H1 (cell line): ENCODE data around the gene NSUN7. TPM values are rescaled to one million over a fixed set of nuclear protein-coding genes. Genes with fewer than 3 reads are reported as not detected.

Source experiments
- CTCF ChIA-PET: fragments of 300-600 bp; sonication (Branson Sonifier 250); formaldehyde crosslinking; loops from one replicate; lab custom pipeline; 2021; ENCODE audit not compliant: partially characterized antibody; lab: Charles Lee
- POLR2A ChIA-PET: fragments of 300-600 bp; sonication (Branson Sonifier 250); formaldehyde crosslinking; loops from one replicate; lab custom pipeline; 2021; ENCODE audit warnings: inconsistent platforms; ENCODE audit not compliant: partially characterized antibody; lab: Charles Lee
- DNase-seq, 2 experiments: peaks; one replicate each; pipeline versions ENCODE4 v3.0.0 to v3.0.0-alpha.2; 2010 to 2022; ENCODE audit warnings: low spot score in 2 of 2, low read depth in 1 of 2, mixed read lengths in 1 of 2
- FAIRE-seq: peaks from 2 replicates; lab custom pipeline; 2011; peaks lifted over from hg19 to GRCh38; lab: Jason Lieb, UNC
- H2AFZ ChIP-seq: 2 replicates; pipeline ENCODE4 v1.8.1; 2012; ENCODE audit warnings: low read length, inconsistent platforms
- H2AK5ac ChIP-seq: 2 replicates; pipeline ENCODE4 v1.6.1; 2013; ENCODE audit warnings: low read depth, low read length
- H2BK120ac ChIP-seq: replicated peaks from 2 replicates; pipeline ENCODE3; 2013; ENCODE audit warnings: low read depth, low read length, inconsistent platforms
- H2BK12ac ChIP-seq: 2 replicates; pipeline ENCODE4 v1.6.1; 2013; ENCODE audit warnings: low read depth, low read length
- H2BK15ac ChIP-seq: 2 replicates; pipeline ENCODE4 v1.6.1; 2013; ENCODE audit warnings: low read length
- H2BK20ac ChIP-seq: 2 replicates; pipeline ENCODE4 v1.6.1; 2013; ENCODE audit warnings: low read length
- H2BK5ac ChIP-seq: 2 replicates; pipeline ENCODE4 v1.6.1; 2013; ENCODE audit warnings: low read depth, low read length
- H3K14ac ChIP-seq: 2 replicates; pipeline ENCODE4 v1.6.1; 2013; ENCODE audit warnings: inconsistent platforms; ENCODE audit not compliant: insufficient read length
- H3K18ac ChIP-seq: 2 replicates; pipeline ENCODE4 v1.6.1; 2013; ENCODE audit warnings: low read length; ENCODE audit errors: extremely low read depth
- H3K23ac ChIP-seq: 2 replicates; pipeline ENCODE4 v1.6.1; 2013; ENCODE audit warnings: inconsistent platforms; ENCODE audit not compliant: insufficient read length
- H3K23me2 ChIP-seq: 2 replicates; pipeline ENCODE4 v1.6.1; 2013; ENCODE audit warnings: low read depth, low read length
- H3K27ac ChIP-seq: 2 replicates; pipeline ENCODE4 v1.6.1; 2011; ENCODE audit warnings: low read depth, low read length, inconsistent platforms
- H3K27me3 ChIP-seq, 4 experiments: replicated peaks in 1 of 4; 1 replicate in 1 of 4; 2 replicates in 3 of 4; pipeline versions ENCODE4 v1.6.1 to v1.8.1; 2011 to 2013; ENCODE audit warnings: low read length in 3 of 4, mild to moderate bottlenecking in 3 of 4, inconsistent platforms in 2 of 4, mixed read lengths in 2 of 4, moderate library complexity in 1 of 4; ENCODE audit not compliant: control insufficient read depth in 3 of 4, insufficient read depth in 3 of 4; ENCODE audit errors: extremely low read depth in 1 of 4
- H3K36me3 ChIP-seq, 4 experiments: 2 replicates each; pipeline versions ENCODE4 v1.6.1 to v1.8.1; 2011 to 2013; ENCODE audit warnings: mild to moderate bottlenecking in 4 of 4, low read length in 3 of 4, moderate library complexity in 2 of 4, control low read depth in 1 of 4, inconsistent platforms in 1 of 4; ENCODE audit not compliant: insufficient read depth in 4 of 4, control insufficient read depth in 2 of 4
- H3K4ac ChIP-seq: replicated peaks from 2 replicates; pipeline ENCODE3; 2013; ENCODE audit warnings: low read length, low read depth, mixed read lengths, inconsistent platforms; ENCODE audit not compliant: insufficient read length
- H3K4me1 ChIP-seq, 4 experiments: replicated peaks in 1 of 4; 1 replicate in 1 of 4; 2 replicates in 3 of 4; pipeline versions ENCODE4 v1.6.1 to v1.8.1; 2011 to 2013; ENCODE audit warnings: low read length in 3 of 4, inconsistent platforms in 2 of 4, mixed read lengths in 1 of 4; ENCODE audit not compliant: insufficient read depth in 4 of 4, control insufficient read depth in 3 of 4
- H3K4me2 ChIP-seq, 2 experiments: 2 replicates each; pipeline versions ENCODE4 v1.6.1 to v1.8.1; 2011 to 2013; ENCODE audit warnings: low read depth in 2 of 2, low read length in 2 of 2, control low read depth in 1 of 2, inconsistent platforms in 1 of 2, mild to moderate bottlenecking in 1 of 2; ENCODE audit not compliant: insufficient read depth in 1 of 2
- H3K4me3 ChIP-seq, 4 experiments: fragments of 200-600, 300-600 bp in 1 of 4; sonication (generic), shearing (Covaris generic), sonication (Bioruptor Twin) in 1 of 4; 2 replicates each; pipeline versions ENCODE4 v1.5.1 to v1.8.1; 2011 to 2016; ENCODE audit warnings: low read length in 4 of 4, low read depth in 3 of 4, control low read depth in 2 of 4, inconsistent platforms in 2 of 4, mild to moderate bottlenecking in 2 of 4, mixed read lengths in 1 of 4, moderate library complexity in 1 of 4; ENCODE audit not compliant: insufficient read depth in 2 of 4; ENCODE audit errors: extremely low read depth in 1 of 4
- H3K56ac ChIP-seq: replicated peaks from 2 replicates; pipeline ENCODE3; 2013; ENCODE audit warnings: low read depth, mild to moderate bottlenecking, mixed read lengths, low read length, inconsistent platforms; ENCODE audit not compliant: insufficient read length
- H3K79me1 ChIP-seq: 2 replicates; pipeline ENCODE4 v1.6.1; 2013; ENCODE audit warnings: low read depth, low read length, control low read depth
- H3K79me2 ChIP-seq, 2 experiments: 2 replicates each; pipeline versions ENCODE4 v1.6.1 to v1.8.1; 2012 to 2013; ENCODE audit warnings: low read length in 2 of 2, mild to moderate bottlenecking in 2 of 2, inconsistent platforms in 1 of 2; ENCODE audit not compliant: insufficient read depth in 2 of 2, control insufficient read depth in 1 of 2
- H3K9ac ChIP-seq, 4 experiments: replicated peaks in 1 of 4; 1 replicate in 1 of 4; 2 replicates in 3 of 4; pipeline versions ENCODE4 v1.6.1 to v1.8.1; 2011 to 2013; ENCODE audit warnings: low read depth in 3 of 4, low read length in 3 of 4, control low read depth in 2 of 4, mild to moderate bottlenecking in 2 of 4, moderate library complexity in 2 of 4, inconsistent platforms in 1 of 4; ENCODE audit errors: extremely low read depth in 1 of 4
- H3K9me3 ChIP-seq, 2 experiments: 2 replicates each; pipeline versions ENCODE4 v1.6.1 to v1.8.1; 2012 to 2013; ENCODE audit warnings: mild to moderate bottlenecking in 2 of 2, moderate library complexity in 2 of 2, control low read depth in 1 of 2, inconsistent platforms in 1 of 2, low read depth in 1 of 2, low read length in 1 of 2, mixed read lengths in 1 of 2; ENCODE audit not compliant: insufficient read depth in 2 of 2
- H4K20me1 ChIP-seq, 2 experiments: replicated peaks in 1 of 2; 2 replicates each; pipeline versions ENCODE3 to v1.8.1; 2011 to 2013; ENCODE audit warnings: inconsistent platforms in 2 of 2, low read length in 2 of 2, mild to moderate bottlenecking in 1 of 2; ENCODE audit not compliant: insufficient read depth in 2 of 2, control insufficient read depth in 1 of 2
- H4K5ac ChIP-seq: 2 replicates; pipeline ENCODE4 v1.6.1; 2013; ENCODE audit warnings: low read length, low read depth, mixed read lengths, inconsistent platforms; ENCODE audit not compliant: insufficient read length
- H4K8ac ChIP-seq: 2 replicates; pipeline ENCODE4 v1.8.0; 2013; ENCODE audit warnings: mild to moderate bottlenecking, moderate library complexity, low read length, inconsistent platforms; ENCODE audit not compliant: insufficient read depth; ENCODE audit errors: extremely low read depth
- H4K91ac ChIP-seq: replicated peaks from 2 replicates; pipeline ENCODE3; 2013; ENCODE audit warnings: low read length, mixed read lengths, inconsistent platforms; ENCODE audit not compliant: insufficient read length
- MAFK ChIP-seq: IDR thresholded peaks from 2 replicates; pipeline ENCODE4 v1.6.1; 2012; ENCODE audit warnings: low read depth, mild to moderate bottlenecking, improper control_type of control experiment, low read length
- NRF1 ChIP-seq: IDR thresholded peaks from 2 replicates; pipeline ENCODE4 v1.6.1; 2011; ENCODE audit warnings: mild to moderate bottlenecking, low read depth, low read length, improper control_type of control experiment
- WGBS, 2 experiments: shearing (Covaris generic) in 1 of 2; methylation state at CpG; one replicate each; pipeline versions ENCODE4 v1.1.6 to v1.1.7; 2013 to 2015; ENCODE audit warnings: low lambda C conversion rate in 2 of 2, mixed read lengths in 2 of 2, inconsistent platforms in 1 of 2, low coverage in 1 of 2, missing lambda C conversion rate in 1 of 2; ENCODE audit not compliant: insufficient replicate concordance in 2 of 2, insufficient coverage in 1 of 2, insufficient read length in 1 of 2; ENCODE audit errors: extremely low coverage in 1 of 2, missing lambda C conversion rate in 1 of 2; 5-methylcytosine and 5-hydroxymethylcytosine counted together
- polyA plus RNA-seq, 7 experiments: library from polyadenylated mRNA; depleted of rRNA in 3 of 7; stranded (reverse) in 5 of 7; unstranded in 2 of 7; fragments of >200 nt in 5 of 7; fragments of 200-250 nt in 2 of 7; gene quantifications; 1 replicate in 5 of 7; 2 replicates in 1 of 7; 4 replicates in 1 of 7; pipeline versions ENCODE4 v1.2.1 to v1.2.3, GENCODE V29; 2011 to 2013; ENCODE audit warnings: missing spikeins in 2 of 7, mixed read lengths in 2 of 7
- total RNA-seq: library from RNA; stranded (reverse); fragmentation: NEBNext Ultra II Directional; extraction: Animal tissue kit (Norgen Biotek cat#: 25700); gene quantifications from 2 replicates; pipeline ENCODE4 v1.2.1, GENCODE V29; 2021

The NSUN7 gene
- total and polyA plus RNA-seq, 2 of the 8 experiments (the other 6 are each of a cell fraction or from before 2014, with no cell fraction given), result 8.8 to 24.4 TPM

DNA sequence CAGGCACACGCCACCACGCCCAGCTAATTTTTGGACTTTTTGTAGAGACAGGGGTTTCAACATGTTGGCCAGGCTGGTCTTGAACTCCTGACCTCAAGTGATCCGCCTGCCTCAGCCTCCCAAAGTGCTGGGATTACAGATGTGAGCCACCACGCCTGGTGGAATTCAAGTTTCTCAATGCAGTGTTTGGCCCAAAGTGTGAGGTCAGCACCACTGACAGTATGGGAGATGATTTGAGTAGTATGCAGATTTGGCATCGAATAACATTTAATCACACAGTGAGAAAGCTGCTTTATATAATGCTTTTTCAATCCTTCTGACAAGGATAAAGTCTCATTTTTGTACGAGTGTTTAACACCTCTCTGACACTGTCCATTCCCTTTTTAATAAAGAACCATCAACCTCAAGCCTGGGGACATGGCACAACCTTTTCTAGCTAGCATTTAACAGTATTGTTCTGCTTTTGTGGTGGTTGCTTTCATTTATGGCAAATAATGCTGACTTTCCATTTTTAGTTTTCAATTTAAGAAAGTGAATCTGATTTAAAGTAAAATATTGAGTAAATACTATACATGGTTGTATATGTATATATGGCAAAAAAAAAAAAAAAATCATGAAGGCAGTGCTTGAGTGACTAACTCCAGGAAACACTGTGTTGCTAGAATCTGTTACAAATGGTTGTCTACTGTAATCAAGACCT lies 4.3 kb upstream of the NSUN7 start:
- H3K4me1 ChIP-seq, result no peaks in the 10 kb centered on the region; a peak in 1 of 7 replicates
- no peak overlapping the region for H2BK12ac ChIP-seq
- H3K23me2 ChIP-seq, result peaks cover 4% of the 10 kb centered on the region
- ChIA-PET POLR2A (interaction anchor here (0.7 to 1.7 kb wide), 3 partner anchors 9 to 82 kb away, joined by 3 to 4 read pairs (median 3); no protein-coding TSS in a partner anchor), CTCF (interaction anchor here (0.6 to 0.7 kb wide), 2 partner anchors 97 to 163 kb away, joined by 4 read pairs; no protein-coding TSS in a partner anchor)
- H2BK15ac ChIP-seq, result no peak overlapping the region
- TF ChIP-seq MAFK (peak; percentile 41; the same call in 1 of the 2 replicates), NRF1 (no peak)
- H3K27me3 ChIP-seq, result no peaks in the 10 kb centered on the region
- no peaks in the 10 kb centered on the region for H3K36me3 ChIP-seq
- H3K56ac ChIP-seq, result no peak overlapping the region
- no peak overlapping the region for H3K27ac ChIP-seq
- DNase-seq (no peak), FAIRE-seq (no peak)
- no peak overlapping the region for H3K18ac ChIP-seq
- H3K14ac ChIP-seq, result no peak overlapping the region
- no peak overlapping the region for H4K5ac ChIP-seq
- H4K20me1 ChIP-seq, result no peaks in the 10 kb centered on the region
- H3K4ac ChIP-seq, result no peak overlapping the region
- H2BK5ac ChIP-seq, result no peak overlapping the region
- no peak overlapping the region for H2BK120ac ChIP-seq
- H3K4me3 ChIP-seq, result no peak overlapping the region
- H4K8ac ChIP-seq, result no peak overlapping the region
- no peak overlapping the region for H2BK20ac ChIP-seq
- H3K4me2 ChIP-seq, result no peak overlapping the region
- H3K79me2 ChIP-seq, result no peaks in the 10 kb centered on the region
- no peaks in the 10 kb centered on the region for H3K9me3 ChIP-seq
- H2AK5ac ChIP-seq, result no peak overlapping the region
- no peaks in the 10 kb centered on the region; the same call in 1 of the 2 replicates for H3K79me1 ChIP-seq
- no peak overlapping the region for H2AFZ ChIP-seq
- no peak overlapping the region for H3K23ac ChIP-seq
- H3K9ac ChIP-seq, result no peak overlapping the region
- 87% methylated on average over 6 of the region's 6 CpGs; no CpG with 5 or more reads in 1 of the 2 experiments for WGBS, 2 experiments
- H4K91ac ChIP-seq, result no peak overlapping the region
